GM18517 (cell line): ENCODE results near the gene C11orf97.
A peak's percentile ranks its signal among the peaks of the same experiment; 100 is the strongest.
"Not testable (repeated sequence)": the region's sequence is repeated elsewhere in the genome, so short reads cannot be mapped to it uniquely, and the experiment has no call there.

Experiments used
- ATAC-seq: cut with Tn5 transposase; IDR thresholded peaks from one replicate; pipeline ENCODE4 v1.9.1; 2021; ENCODE audit warnings: mild to moderate bottlenecking, moderate library complexity; ENCODE audit not compliant: unreplicated experiment

The C11orf97 gene

DNA sequence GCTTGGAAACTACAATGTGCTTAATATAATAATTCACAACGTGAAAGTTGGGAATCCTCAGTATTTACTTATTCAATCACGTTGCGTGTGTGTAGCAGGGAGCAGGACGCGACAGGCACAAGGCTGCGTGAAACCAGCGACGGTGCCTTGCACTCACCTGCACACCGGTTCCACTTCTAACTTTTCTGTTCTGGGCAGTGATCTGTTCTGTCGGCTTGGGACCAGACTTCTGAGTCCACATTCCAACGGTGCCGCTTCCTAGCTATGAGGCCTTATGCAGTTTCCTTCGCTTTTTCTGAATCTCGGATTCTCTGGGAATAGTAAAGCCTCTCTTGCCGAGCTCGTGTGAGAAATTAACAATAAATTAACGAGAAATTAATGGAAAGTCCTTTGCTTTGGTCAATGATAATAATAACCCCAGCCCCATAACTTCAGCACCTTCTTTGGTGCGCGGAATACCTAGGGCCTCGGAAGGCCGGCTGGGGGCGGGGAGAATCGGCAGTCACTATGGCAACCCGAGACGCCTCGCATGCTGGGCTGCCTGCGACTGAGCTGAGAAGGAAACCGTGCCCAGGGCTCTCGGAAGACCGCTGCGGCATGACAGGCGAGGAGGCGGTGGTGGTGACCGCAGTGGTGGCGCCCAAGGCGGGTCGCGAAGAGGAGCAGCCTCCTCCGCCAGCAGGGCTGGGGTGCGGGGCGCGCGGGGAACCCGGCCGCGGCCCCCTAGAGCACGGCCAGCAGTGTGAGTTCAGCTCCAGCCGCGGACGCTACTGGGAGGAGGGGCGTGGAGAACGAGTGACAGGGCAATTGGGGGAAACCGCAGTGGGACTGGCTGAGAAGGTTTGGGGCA, at the start of gene C11orf97:
TSS of gene C11orf97 (plus strand) at position 530 of the 850 bp plus-strand sequence. CDS start at position 598, 68 bp downstream.
- ATAC-seq: peak; percentile 74

DNA sequence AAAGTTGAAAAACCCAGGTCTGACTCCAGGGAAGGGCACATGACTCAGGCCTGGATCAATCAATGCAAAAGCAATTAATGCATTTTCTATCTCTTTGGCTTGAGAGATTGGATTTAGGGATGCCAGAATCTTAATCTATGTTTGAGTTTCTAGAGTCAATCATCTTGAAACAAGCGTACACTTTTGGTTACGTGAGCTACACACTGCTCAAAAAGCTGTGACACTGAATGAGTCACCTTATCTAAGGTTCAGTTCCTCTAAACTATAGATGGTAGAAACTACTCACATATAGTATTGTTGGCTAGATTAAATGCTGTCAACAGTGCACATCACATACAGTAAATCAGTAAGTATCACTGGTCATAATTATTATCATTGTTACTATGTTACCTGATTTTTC, 42.8 kb upstream of the C11orf97 start:
- peak; percentile 78 for ATAC-seq

DNA sequence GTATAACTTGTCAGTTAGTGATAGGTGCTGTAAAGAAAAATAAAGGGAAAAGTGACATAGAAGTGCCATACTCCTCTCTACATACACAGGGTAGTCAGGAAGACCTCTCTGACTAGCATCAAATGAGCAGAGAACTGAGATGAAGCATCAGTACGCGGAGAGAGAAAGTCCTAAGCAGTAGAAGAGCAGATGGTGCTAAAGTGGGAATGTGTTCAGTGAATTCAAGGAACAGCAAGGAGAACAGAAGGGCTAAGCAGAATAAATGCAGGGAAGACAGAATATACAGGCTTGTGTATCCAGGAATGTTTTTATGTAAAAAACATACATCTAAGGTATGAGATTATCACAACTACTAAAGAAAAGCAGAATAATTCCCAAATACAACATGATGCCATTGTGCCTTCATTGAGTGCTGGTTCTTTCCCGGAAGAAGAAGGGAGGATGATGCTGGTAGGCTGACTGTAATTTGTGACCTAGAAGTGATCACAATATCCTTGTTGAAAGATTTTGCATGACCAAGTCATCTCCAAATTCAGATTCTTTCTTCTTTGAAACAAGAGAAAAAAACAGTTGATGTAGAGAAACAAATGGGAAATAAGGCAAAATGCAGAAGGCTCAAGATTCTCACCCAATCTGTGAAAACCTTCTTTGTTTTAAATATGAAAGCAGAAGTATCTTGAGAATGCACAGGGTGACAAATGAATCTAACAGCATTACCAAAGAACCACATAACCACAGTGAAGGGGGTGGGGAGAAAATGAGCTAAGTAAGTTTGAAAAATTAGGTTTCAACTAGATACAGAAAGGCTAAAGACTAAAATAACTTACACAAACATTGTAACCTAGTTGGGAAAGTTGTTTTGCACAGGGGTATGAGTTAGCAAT, 39.1 kb upstream of the C11orf97 start:
- peak; percentile 89 for ATAC-seq

DNA sequence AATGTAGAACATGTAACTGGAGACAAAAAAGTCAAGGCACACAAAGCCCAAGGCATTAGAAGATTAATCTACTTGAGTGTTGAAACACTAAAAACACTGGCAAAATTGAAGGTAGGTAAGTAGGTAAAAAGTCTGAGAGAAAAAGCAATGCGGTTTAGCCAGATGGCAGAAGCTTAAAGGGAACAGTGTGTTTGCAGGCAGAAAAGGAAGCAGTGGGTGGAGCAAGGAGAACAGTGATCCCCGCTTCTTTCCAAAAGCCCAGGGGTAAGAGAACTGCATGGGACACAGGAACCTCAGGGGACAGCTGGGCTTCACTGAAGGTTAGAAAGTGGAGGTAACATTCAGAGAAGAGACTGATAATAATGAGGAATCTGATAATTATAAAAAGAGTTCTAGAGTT, 34.6 kb upstream of the C11orf97 start:
- ATAC-seq: no peak

DNA sequence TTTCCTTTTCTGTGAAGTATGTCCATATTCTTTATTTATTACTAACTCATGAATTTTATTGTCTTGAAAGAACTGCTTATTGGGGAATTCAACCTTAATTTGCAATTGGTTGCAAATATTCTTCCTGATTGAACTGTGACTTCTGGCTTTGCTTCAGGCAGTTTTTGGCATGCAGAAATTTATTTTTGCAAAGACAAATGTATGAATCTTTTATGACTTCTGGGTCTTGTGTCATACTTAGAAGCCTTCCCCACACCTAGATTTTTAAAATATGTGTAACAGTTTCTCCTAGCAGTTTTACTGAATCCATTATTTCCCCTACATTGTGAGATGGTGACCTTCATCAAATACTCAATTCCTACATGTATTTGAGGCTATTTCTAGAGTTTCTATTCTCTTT, 30.9 kb upstream of the C11orf97 start:
- no peak for ATAC-seq

- ATAC-seq: no peak
Observed at GRCh38 chr11:94486068-94486467, 26.2 kb upstream of the C11orf97 start.

- peak; percentile 99 for ATAC-seq
Observed at GRCh38 chr11:94493281-94494125, 18.8 kb upstream of the C11orf97 start, which contains the start of the genes ANKRD49 and MRE11. Gene ANKRD49, plus strand, starts transcription at chr11:94493984. Its CDS starts 2,710 bp downstream, at chr11:94496694. Gene MRE11, minus strand, starts transcription at chr11:94493844. Its CDS starts 1,043 bp downstream, at chr11:94492801.

GRCh38 chr11:94494126-94494680, 18.1 kb upstream of the C11orf97 start:
- peak; percentile 58 for ATAC-seq

DNA sequence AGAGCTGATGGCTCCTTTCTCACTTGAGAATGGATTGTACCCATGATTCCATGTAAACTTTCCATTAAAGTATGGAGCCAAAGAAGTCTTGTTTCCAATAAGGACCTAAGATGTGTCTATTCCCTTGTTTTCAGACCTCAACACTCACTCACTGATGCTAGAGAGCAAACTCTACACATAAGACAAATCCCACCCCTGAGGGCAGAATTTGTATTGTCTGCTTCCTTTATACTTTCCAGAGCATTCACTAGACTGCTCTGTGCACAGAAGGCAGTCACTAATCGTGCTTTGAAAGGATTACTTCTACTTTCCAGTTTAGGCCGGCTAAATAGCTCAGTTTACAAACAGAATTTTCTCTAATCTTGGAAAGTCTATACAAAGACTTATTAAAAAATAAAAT, 12.1 kb upstream of the C11orf97 start:
- no peak for ATAC-seq

- no peak for ATAC-seq
Observed at GRCh38 chr11:94501522-94501921, 10.7 kb upstream of the C11orf97 start.

GRCh38 chr11:94504689-94505293, 7.5 kb upstream of the C11orf97 start:
- peak; percentile 57 for ATAC-seq

DNA sequence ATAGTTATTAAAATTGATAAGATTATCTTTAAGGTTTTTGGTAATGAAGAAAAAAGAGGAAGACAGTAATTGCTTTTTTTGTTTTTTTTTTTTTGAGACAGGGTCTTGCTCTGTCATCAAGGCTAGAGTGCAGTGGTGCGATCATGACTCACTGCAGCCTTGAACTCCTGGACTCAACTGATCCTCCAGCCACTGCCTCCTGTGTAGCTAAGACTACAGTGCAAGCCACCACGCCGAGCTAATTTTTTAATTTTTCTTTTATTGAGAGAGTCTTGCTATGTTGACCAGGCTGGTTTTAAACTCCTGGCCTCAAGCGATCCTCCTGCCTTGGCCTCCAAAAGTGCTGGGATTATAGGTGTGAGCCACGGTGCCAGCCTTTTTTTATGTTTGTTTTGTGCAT, 5.7 kb upstream of the C11orf97 start:
- ATAC-seq: not testable (repeated sequence)

DNA sequence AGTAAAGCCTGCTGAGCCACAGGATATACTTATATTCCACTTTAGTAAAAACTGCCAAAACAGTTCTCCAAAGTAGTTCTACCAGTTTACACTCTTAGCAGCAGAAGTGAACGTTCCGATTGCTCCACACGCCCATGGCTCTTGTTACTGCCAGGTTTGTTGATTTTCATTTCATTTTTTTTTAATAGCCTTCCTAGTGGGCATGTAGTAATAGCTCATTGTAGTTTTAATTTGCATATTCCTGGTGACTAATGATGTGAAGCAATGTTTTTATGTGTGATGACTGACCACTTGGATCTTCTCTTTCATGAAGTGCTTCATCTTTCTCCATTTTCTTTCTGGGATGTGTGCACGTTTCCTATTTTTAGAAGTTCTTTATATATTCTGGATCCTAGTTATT, 4.8 kb upstream of the C11orf97 start:
- ATAC-seq: no peak

DNA sequence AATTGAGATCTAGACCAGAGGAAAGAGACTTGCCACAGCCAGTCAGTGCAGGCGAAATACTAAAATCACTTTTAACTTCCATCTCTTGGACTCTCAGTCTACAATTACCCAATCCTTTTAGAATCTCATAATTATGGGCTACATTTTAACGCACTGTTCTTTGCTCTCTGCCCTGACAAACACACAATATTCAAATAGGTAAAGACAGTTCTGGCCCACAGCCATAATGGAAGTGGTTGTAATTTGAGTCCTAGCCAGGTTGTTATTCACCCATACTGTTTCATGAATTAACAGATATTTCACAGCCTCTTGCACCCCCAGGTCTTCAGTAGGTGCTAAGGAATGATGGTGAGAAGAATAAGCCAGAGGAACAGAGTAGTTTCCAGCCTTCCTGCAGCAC, 830 bp downstream of the C11orf97 start:
- no peak for ATAC-seq

GRCh38 chr11:94515398-94515797, 3.1 kb downstream of the C11orf97 start:
- ATAC-seq: no peak

DNA sequence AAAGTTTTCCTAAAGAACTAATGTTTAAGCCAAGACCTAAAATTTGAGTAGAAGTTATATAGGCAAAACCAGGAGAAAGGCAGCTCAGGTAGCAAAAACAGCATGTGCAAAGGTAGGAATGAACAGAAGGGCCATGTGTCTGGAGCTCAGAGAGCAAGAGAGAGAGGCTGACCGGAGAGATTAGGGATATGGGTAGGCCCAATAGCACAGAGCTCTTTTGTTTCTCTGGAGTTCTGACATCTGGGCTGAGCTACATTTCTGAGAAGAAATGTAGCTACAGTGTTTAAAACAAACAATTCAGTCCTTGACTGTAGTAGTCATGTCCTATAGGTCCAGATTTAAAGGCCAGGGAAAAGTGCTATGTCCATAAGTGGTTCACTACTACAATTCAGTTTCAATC, 4.5 kb downstream of the C11orf97 start:
- ATAC-seq: no peak

- no peak for ATAC-seq
Observed at GRCh38 chr11:94518300-94518699, 6.0 kb downstream of the C11orf97 start.

GRCh38 chr11:94519478-94520084, 7.3 kb downstream of the C11orf97 start:
- peak; percentile 52 for ATAC-seq

DNA sequence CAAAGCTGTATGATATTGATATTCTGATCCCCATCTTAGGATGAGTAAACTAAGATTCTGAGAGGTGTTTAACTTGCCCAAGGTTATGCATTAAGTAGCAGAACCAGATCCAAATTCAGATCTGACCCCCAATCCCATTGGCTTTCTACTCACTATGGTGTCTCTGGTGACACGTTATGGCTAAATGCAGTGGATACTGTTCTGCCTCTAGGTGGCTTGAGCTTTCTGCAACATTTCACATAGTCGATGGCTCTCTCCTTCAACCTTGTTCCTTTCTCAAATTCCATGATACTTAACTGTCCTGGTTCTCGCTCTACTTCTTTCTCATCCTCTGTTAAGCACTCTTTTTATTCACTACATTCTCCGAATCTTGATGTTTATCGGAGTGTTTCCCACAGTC, 9.4 kb downstream of the C11orf97 start:
- ATAC-seq: peak; percentile 66
